ENCODE results near the gene ANK2. TPM values are rescaled to one million over a fixed set of nuclear protein-coding genes. Genes with fewer than 3 reads are reported as not detected.
"Not testable (repeated sequence)": the region's sequence is repeated elsewhere in the genome, so short reads cannot be mapped to it uniquely, and the experiment has no call there.

ANK2 gene
- total RNA-seq, 2 donors from 2014 or later: 3.5 to 26.0 TPM

GRCh38 chr4:113181289-113182007, 132.0 kb downstream of the ANK2 start:
- H3K4me3 ChIP-seq: no peak overlapping the region
- H3K27me3 ChIP-seq (replicated peaks; ENCODE audit: insufficient read depth): no peaks in the 10 kb centered on the region
- no peaks in the 10 kb centered on the region for H3K4me1 ChIP-seq (replicated peaks)
- TF ChIP-seq POLR2AphosphoS5 (IDR thresholded peaks at IDR 0.05): no peak
- TF ChIP-seq POLR2A (IDR thresholded peaks at IDR 0.05): no peak
- TF ChIP-seq CTCF (IDR thresholded peaks at IDR 0.05): no peak
- WGBS: 70% methylated on average over 11 of the region's 11 CpGs
- H3K27ac ChIP-seq: no peak overlapping the region
- intact Hi-C loops (cut with DNase I): no loop called here
- no peaks in the 10 kb centered on the region for H3K36me3 ChIP-seq
- DNase-seq (ENCODE audit: low spot score): no peak
- H3K9me3 ChIP-seq: no peaks in the 10 kb centered on the region

- no peaks in the 10 kb centered on the region for H3K9me3 ChIP-seq
- H3K4me1 ChIP-seq (replicated peaks): no peaks in the 10 kb centered on the region
- H3K27ac ChIP-seq: no peak overlapping the region
- no peak for TF ChIP-seq CTCF (IDR thresholded peaks at IDR 0.05)
- TF ChIP-seq POLR2A (IDR thresholded peaks at IDR 0.05): no peak
- no peak for TF ChIP-seq POLR2AphosphoS5 (IDR thresholded peaks at IDR 0.05)
- H3K36me3 ChIP-seq: no peaks in the 10 kb centered on the region
- DNase-seq (ENCODE audit: low spot score): no peak
- no peak overlapping the region for H3K4me3 ChIP-seq
- intact Hi-C loops (cut with DNase I): no loop called here
- 65% methylated on average over 5 of the region's 5 CpGs for WGBS
- no peaks in the 10 kb centered on the region for H3K27me3 ChIP-seq (replicated peaks; ENCODE audit: insufficient read depth)
Observed at GRCh38 chr4:113183032-113183605, 133.7 kb downstream of the ANK2 start.

GRCh38 chr4:113186220-113186619, 136.8 kb downstream of the ANK2 start:
- intact Hi-C loops (cut with DNase I); H3K4me3 ChIP-seq; DNase-seq (ENCODE audit: low spot score); H3K4me1 ChIP-seq (replicated peaks); H3K9me3 ChIP-seq; H3K27ac ChIP-seq; H3K36me3 ChIP-seq; H3K27me3 ChIP-seq (replicated peaks; ENCODE audit: insufficient read depth): not testable (repeated sequence)
- WGBS: 33% methylated on average over 4 of the region's 4 CpGs

GRCh38 chr4:113186913-113187312, 137.5 kb downstream of the ANK2 start:
- intact Hi-C loops (cut with DNase I): no loop called here
- H3K27me3 ChIP-seq (replicated peaks; ENCODE audit: insufficient read depth): no peaks in the 10 kb centered on the region
- H3K9me3 ChIP-seq: no peaks in the 10 kb centered on the region
- no peaks in the 10 kb centered on the region for H3K36me3 ChIP-seq
- DNase-seq (ENCODE audit: low spot score): no peak
- no peak overlapping the region for H3K27ac ChIP-seq
- no peaks in the 10 kb centered on the region for H3K4me1 ChIP-seq (replicated peaks)
- TF ChIP-seq CTCF (IDR thresholded peaks at IDR 0.05): no peak
- TF ChIP-seq POLR2AphosphoS5 (IDR thresholded peaks at IDR 0.05): no peak
- TF ChIP-seq POLR2A (IDR thresholded peaks at IDR 0.05): no peak
- no peak overlapping the region for H3K4me3 ChIP-seq

GRCh38 chr4:113187358-113187757, 137.9 kb downstream of the ANK2 start:
- intact Hi-C loops (cut with DNase I): no loop called here
- no peaks in the 10 kb centered on the region for H3K36me3 ChIP-seq
- no peaks in the 10 kb centered on the region for H3K27me3 ChIP-seq (replicated peaks; ENCODE audit: insufficient read depth)
- H3K4me3 ChIP-seq: no peak overlapping the region
- no peak for DNase-seq (ENCODE audit: low spot score)
- 81% methylated on average over 3 of the region's 3 CpGs for WGBS
- TF ChIP-seq CTCF (IDR thresholded peaks at IDR 0.05) (no peak), POLR2A (IDR thresholded peaks at IDR 0.05) (no peak), POLR2AphosphoS5 (IDR thresholded peaks at IDR 0.05) (no peak)
- no peak overlapping the region for H3K27ac ChIP-seq
- H3K9me3 ChIP-seq: no peaks in the 10 kb centered on the region
- H3K4me1 ChIP-seq (replicated peaks): no peaks in the 10 kb centered on the region
